Measurements from ENCODE around the gene EXOC6B.

Gene EXOC6B

DNA sequence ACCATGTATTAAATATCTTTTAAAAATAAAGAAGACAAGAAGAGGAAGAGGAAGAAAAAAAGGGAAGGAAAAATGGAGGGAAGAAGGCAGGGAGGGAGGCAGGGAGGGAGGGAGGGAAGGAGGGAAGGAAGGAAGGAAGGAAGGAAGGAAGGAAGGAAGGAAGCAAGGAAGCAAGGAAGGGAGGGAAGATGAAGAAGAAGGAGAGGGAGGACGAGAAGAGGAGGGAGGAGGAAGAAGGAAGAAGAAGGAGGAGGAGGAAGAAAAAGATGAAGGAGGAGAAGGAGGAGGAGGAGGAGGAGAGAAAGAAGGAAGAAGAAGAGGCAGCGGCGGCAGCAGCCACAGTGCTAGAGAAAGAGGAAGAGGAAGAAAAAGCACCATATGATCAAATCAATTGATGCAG is 189.6 kb downstream of the EXOC6B start:
- no peak overlapping the region for H3K9ac ChIP-seq (ENCODE audit: low read length)
- H3K23ac ChIP-seq (ENCODE audit: low read length) = no peak overlapping the region
- no peaks in the 10 kb centered on the region for H3K79me2 ChIP-seq (ENCODE audit: control insufficient read depth, insufficient read depth, low read length)
- H3K56ac ChIP-seq (ENCODE audit: low read length) = no peak overlapping the region
- no peak overlapping the region for H3K4me2 ChIP-seq (ENCODE audit: low read length)
- WGBS (ENCODE audit: extremely low coverage, insufficient coverage, low lambda C conversion rate) = no CpG with 5 or more reads among the region's 3 CpGs
- no peak overlapping the region for H2BK5ac ChIP-seq (ENCODE audit: low read length)
- no peak overlapping the region for H3K4ac ChIP-seq (ENCODE audit: low read depth, low read length)
- H3K27ac ChIP-seq (ENCODE audit: low read depth, low read length) = no peak overlapping the region
- H4K5ac ChIP-seq (ENCODE audit: low read length) = no peak overlapping the region
- H3K27me3 ChIP-seq (ENCODE audit: insufficient read depth, low read length, poor library complexity) = no peaks in the 10 kb centered on the region
- H2BK120ac ChIP-seq (ENCODE audit: low read depth, low read length) = no peak overlapping the region
- no peak overlapping the region for H3K4me3 ChIP-seq (ENCODE audit: low read length)
- no peak overlapping the region for H3K18ac ChIP-seq (ENCODE audit: low read length)
- H3K4me1 ChIP-seq (ENCODE audit: control insufficient read depth, low read depth, low read length) = no peaks in the 10 kb centered on the region
- no peak overlapping the region for H2BK15ac ChIP-seq (replicated peaks; ENCODE audit: low read depth)
- peaks cover 2% of the 10 kb centered on the region for H3K79me1 ChIP-seq (ENCODE audit: low read length)
- DNase-seq = no peak
- no peak overlapping the region for H4K8ac ChIP-seq (ENCODE audit: low read depth, low read length)
- no peaks in the 10 kb centered on the region for H3K36me3 ChIP-seq (ENCODE audit: control insufficient read depth, insufficient read depth, low read length)
- H2AK5ac ChIP-seq (ENCODE audit: low read length) = no peak overlapping the region

- WGBS (ENCODE audit: extremely low coverage, insufficient coverage, low lambda C conversion rate) = no CpG with 5 or more reads among the region's 2 CpGs
These were observed 195.1 kb downstream of the EXOC6B start for GRCh38 chr2:72630767-72631166.

DNA sequence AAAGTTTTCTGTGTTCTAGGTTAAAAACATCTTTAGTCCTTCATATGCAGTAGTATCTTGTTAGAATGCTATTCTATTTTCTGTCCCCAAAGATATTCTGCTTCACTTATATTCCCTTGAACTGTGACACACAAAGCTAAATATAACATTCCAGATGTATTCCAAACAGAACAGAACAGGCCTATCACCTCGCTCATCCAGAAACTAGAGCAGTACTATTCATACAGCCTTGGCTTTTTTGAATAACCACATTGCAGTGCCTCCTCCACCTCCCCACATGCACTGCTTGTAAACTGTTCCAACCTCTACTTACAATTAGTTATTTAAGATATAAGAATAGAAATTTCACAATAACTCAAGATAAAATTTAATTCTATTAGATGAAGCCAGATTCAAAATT is 196.8 kb downstream of the EXOC6B start:
- Histone ChIP-seq H3K4me1 (ENCODE audit: control insufficient read depth, low read depth, low read length) (no peaks in the 10 kb centered on the region), H3K4me2 (ENCODE audit: low read length) (no peak overlapping the region), H3K36me3 (ENCODE audit: control insufficient read depth, insufficient read depth, low read length) (no peaks in the 10 kb centered on the region), H4K8ac (ENCODE audit: low read depth, low read length) (no peak overlapping the region), H3K23ac (ENCODE audit: low read length) (no peak overlapping the region), H3K27me3 (ENCODE audit: insufficient read depth, low read length, poor library complexity) (no peaks in the 10 kb centered on the region), H2BK15ac (replicated peaks; ENCODE audit: low read depth) (no peak overlapping the region), H2AK5ac (ENCODE audit: low read length) (no peak overlapping the region), H4K5ac (ENCODE audit: low read length) (no peak overlapping the region), H3K56ac (ENCODE audit: low read length) (no peak overlapping the region), H3K4me3 (ENCODE audit: low read length) (no peak overlapping the region), H3K4ac (ENCODE audit: low read depth, low read length) (no peak overlapping the region), H3K18ac (ENCODE audit: low read length) (no peak overlapping the region), H3K79me2 (ENCODE audit: control insufficient read depth, insufficient read depth, low read length) (no peaks in the 10 kb centered on the region), H2BK120ac (ENCODE audit: low read depth, low read length) (no peak overlapping the region), H2BK5ac (ENCODE audit: low read length) (no peak overlapping the region), H3K9ac (ENCODE audit: low read length) (no peak overlapping the region), H3K79me1 (ENCODE audit: low read length) (no peaks in the 10 kb centered on the region), H3K27ac (ENCODE audit: low read depth, low read length) (no peak overlapping the region)
- no peak for DNase-seq
- no CpG with 5 or more reads among the region's 1 CpG for WGBS (ENCODE audit: extremely low coverage, insufficient coverage, low lambda C conversion rate)

More at GRCh38 chr2:72630767-72631166, 195.1 kb downstream of the EXOC6B start:
- no peak overlapping the region for H3K4me2 ChIP-seq (ENCODE audit: low read length)
- no peak overlapping the region for H3K9ac ChIP-seq (ENCODE audit: low read length)
- H2BK5ac ChIP-seq (ENCODE audit: low read length) = no peak overlapping the region
- H3K36me3 ChIP-seq (ENCODE audit: control insufficient read depth, insufficient read depth, low read length) = no peaks in the 10 kb centered on the region
- H3K79me2 ChIP-seq (ENCODE audit: control insufficient read depth, insufficient read depth, low read length) = no peaks in the 10 kb centered on the region
- no peak overlapping the region for H2BK120ac ChIP-seq (ENCODE audit: low read depth, low read length)
- no peak overlapping the region for H2AK5ac ChIP-seq (ENCODE audit: low read length)
- H4K5ac ChIP-seq (ENCODE audit: low read length) = no peak overlapping the region
- peaks cover 2% of the 10 kb centered on the region for H3K79me1 ChIP-seq (ENCODE audit: low read length)
- H3K18ac ChIP-seq (ENCODE audit: low read length) = no peak overlapping the region
- no peak overlapping the region for H2BK15ac ChIP-seq (replicated peaks; ENCODE audit: low read depth)
- no peak overlapping the region for H3K4ac ChIP-seq (ENCODE audit: low read depth, low read length)
- H3K4me1 ChIP-seq (ENCODE audit: control insufficient read depth, low read depth, low read length) = no peaks in the 10 kb centered on the region
- no peaks in the 10 kb centered on the region for H3K27me3 ChIP-seq (ENCODE audit: insufficient read depth, low read length, poor library complexity)
- no peak overlapping the region for H4K8ac ChIP-seq (ENCODE audit: low read depth, low read length)
- no peak overlapping the region for H3K56ac ChIP-seq (ENCODE audit: low read length)
- H3K4me3 ChIP-seq (ENCODE audit: low read length) = no peak overlapping the region
- no peak overlapping the region for H3K23ac ChIP-seq (ENCODE audit: low read length)
- no peak overlapping the region for H3K27ac ChIP-seq (ENCODE audit: low read depth, low read length)
- DNase-seq = no peak

- Histone ChIP-seq H3K18ac (ENCODE audit: low read length) (no peak overlapping the region), H4K5ac (ENCODE audit: low read length) (no peak overlapping the region), H3K36me3 (ENCODE audit: control insufficient read depth, insufficient read depth, low read length) (no peaks in the 10 kb centered on the region), H2AK5ac (ENCODE audit: low read length) (no peak overlapping the region), H2BK5ac (ENCODE audit: low read length) (no peak overlapping the region), H4K8ac (ENCODE audit: low read depth, low read length) (no peak overlapping the region), H2BK15ac (replicated peaks; ENCODE audit: low read depth) (no peak overlapping the region), H3K27ac (ENCODE audit: low read depth, low read length) (no peak overlapping the region), H3K79me2 (ENCODE audit: control insufficient read depth, insufficient read depth, low read length) (no peaks in the 10 kb centered on the region), H3K4me1 (ENCODE audit: control insufficient read depth, low read depth, low read length) (no peaks in the 10 kb centered on the region), H3K4ac (ENCODE audit: low read depth, low read length) (no peak overlapping the region), H3K79me1 (ENCODE audit: low read length) (no peaks in the 10 kb centered on the region), H3K23ac (ENCODE audit: low read length) (no peak overlapping the region), H3K4me3 (ENCODE audit: low read length) (no peak overlapping the region), H3K56ac (ENCODE audit: low read length) (no peak overlapping the region), H3K4me2 (ENCODE audit: low read length) (no peak overlapping the region), H2BK120ac (ENCODE audit: low read depth, low read length) (no peak overlapping the region), H3K9ac (ENCODE audit: low read length) (no peak overlapping the region), H3K27me3 (ENCODE audit: insufficient read depth, low read length, poor library complexity) (no peaks in the 10 kb centered on the region)
- no peak for DNase-seq
- WGBS (ENCODE audit: extremely low coverage, insufficient coverage, low lambda C conversion rate) = no CpG with 5 or more reads among the region's 1 CpG
These were observed 198.8 kb downstream of the EXOC6B start for GRCh38 chr2:72627083-72627482.

DNA sequence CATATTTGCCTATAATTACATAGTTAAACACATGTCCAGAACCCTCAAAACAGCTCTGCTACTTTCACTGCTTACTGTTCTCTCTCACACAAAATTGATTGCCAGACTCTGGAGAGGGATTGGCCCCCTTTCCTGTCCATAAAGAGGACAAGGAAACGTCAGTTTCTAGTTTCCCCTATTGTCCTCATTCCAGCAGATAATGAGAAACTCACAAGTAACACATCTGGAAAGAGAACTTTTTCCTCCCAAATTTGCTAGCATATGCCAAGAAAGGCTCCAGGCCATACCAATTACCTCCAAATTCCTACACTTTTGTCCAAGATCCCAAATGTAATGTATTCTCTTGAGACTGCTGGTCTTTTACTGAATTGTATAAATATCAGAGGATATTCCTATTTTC is 200.5 kb downstream of the EXOC6B start:
- no peak overlapping the region for H2AK5ac ChIP-seq (ENCODE audit: low read length)
- H3K36me3 ChIP-seq (ENCODE audit: control insufficient read depth, insufficient read depth, low read length) = no peaks in the 10 kb centered on the region
- H3K4me1 ChIP-seq (ENCODE audit: control insufficient read depth, low read depth, low read length) = no peaks in the 10 kb centered on the region
- no peak overlapping the region for H2BK5ac ChIP-seq (ENCODE audit: low read length)
- H3K79me2 ChIP-seq (ENCODE audit: control insufficient read depth, insufficient read depth, low read length) = no peaks in the 10 kb centered on the region
- no peak overlapping the region for H3K4ac ChIP-seq (ENCODE audit: low read depth, low read length)
- H4K8ac ChIP-seq (ENCODE audit: low read depth, low read length) = no peak overlapping the region
- H3K56ac ChIP-seq (ENCODE audit: low read length) = no peak overlapping the region
- H4K5ac ChIP-seq (ENCODE audit: low read length) = no peak overlapping the region
- H3K18ac ChIP-seq (ENCODE audit: low read length) = no peak overlapping the region
- H3K9ac ChIP-seq (ENCODE audit: low read length) = no peak overlapping the region
- no CpG with 5 or more reads among the region's 1 CpG for WGBS (ENCODE audit: extremely low coverage, insufficient coverage, low lambda C conversion rate)
- H3K4me3 ChIP-seq (ENCODE audit: low read length) = no peak overlapping the region
- DNase-seq = no peak
- no peak overlapping the region for H2BK120ac ChIP-seq (ENCODE audit: low read depth, low read length)
- H3K23ac ChIP-seq (ENCODE audit: low read length) = no peak overlapping the region
- H3K79me1 ChIP-seq (ENCODE audit: low read length) = no peaks in the 10 kb centered on the region
- no peak overlapping the region for H3K27ac ChIP-seq (ENCODE audit: low read depth, low read length)
- no peak overlapping the region for H3K4me2 ChIP-seq (ENCODE audit: low read length)
- no peaks in the 10 kb centered on the region for H3K27me3 ChIP-seq (ENCODE audit: insufficient read depth, low read length, poor library complexity)
- no peak overlapping the region for H2BK15ac ChIP-seq (replicated peaks; ENCODE audit: low read depth)

GRCh38 chr2:72623481-72623880 is 202.4 kb downstream of the EXOC6B start:
- no peak overlapping the region for H3K27ac ChIP-seq (ENCODE audit: low read depth, low read length)

More at GRCh38 chr2:72623481-72623880, 202.4 kb downstream of the EXOC6B start:
- Histone ChIP-seq H3K23ac (ENCODE audit: low read length) (no peak overlapping the region), H3K36me3 (ENCODE audit: control insufficient read depth, insufficient read depth, low read length) (no peaks in the 10 kb centered on the region), H2AK5ac (ENCODE audit: low read length) (no peak overlapping the region), H3K4me3 (ENCODE audit: low read length) (no peak overlapping the region), H3K4me1 (ENCODE audit: control insufficient read depth, low read depth, low read length) (no peaks in the 10 kb centered on the region), H2BK15ac (replicated peaks; ENCODE audit: low read depth) (no peak overlapping the region), H2BK5ac (ENCODE audit: low read length) (no peak overlapping the region), H3K79me2 (ENCODE audit: control insufficient read depth, insufficient read depth, low read length) (no peaks in the 10 kb centered on the region), H3K18ac (ENCODE audit: low read length) (no peak overlapping the region), H3K4ac (ENCODE audit: low read depth, low read length) (no peak overlapping the region), H3K79me1 (ENCODE audit: low read length) (no peaks in the 10 kb centered on the region), H3K27me3 (ENCODE audit: insufficient read depth, low read length, poor library complexity) (no peaks in the 10 kb centered on the region), H4K8ac (ENCODE audit: low read depth, low read length) (no peak overlapping the region), H2BK120ac (ENCODE audit: low read depth, low read length) (no peak overlapping the region), H3K9ac (ENCODE audit: low read length) (no peak overlapping the region), H3K56ac (ENCODE audit: low read length) (no peak overlapping the region), H4K5ac (ENCODE audit: low read length) (no peak overlapping the region), H3K4me2 (ENCODE audit: low read length) (no peak overlapping the region)
- no peak for DNase-seq
